Astrocyte of the cerebellum (primary cell): Measurements from ENCODE around the gene C22orf15.

Source experiments
- DNase-seq: peaks from one replicate; pipeline ENCODE4 v3.0.0-alpha.2; 2011; ENCODE audit warnings: low read depth
- H3K4me3 ChIP-seq: 2 replicates; pipeline ENCODE4 v1.5.1; 2011; ENCODE audit warnings: mild to moderate bottlenecking, low read depth, low read length, moderate library complexity
- in situ Hi-C: cut with HindIII; loops from 2 replicates; pipeline ENCODE4 v1.10.0; 2017; ENCODE audit warnings: low sequenced_read_pairs
- TF ChIP-seq, protein P1 (sequence below): IDR thresholded peaks from 2 replicates; pipeline ENCODE4 v1.5.1; 2012; ENCODE audit warnings: low read length, low read depth, moderate library complexity, mild to moderate bottlenecking; ENCODE audit errors: missing control alignments

The C22orf15 gene, protein sequence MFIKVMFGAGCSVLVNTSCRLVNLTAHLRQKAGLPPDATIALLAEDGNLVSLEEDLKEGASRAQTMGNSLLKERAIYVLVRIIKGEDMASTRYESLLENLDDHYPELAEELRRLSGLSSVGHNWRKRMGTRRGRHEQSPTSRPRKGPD

DNA sequence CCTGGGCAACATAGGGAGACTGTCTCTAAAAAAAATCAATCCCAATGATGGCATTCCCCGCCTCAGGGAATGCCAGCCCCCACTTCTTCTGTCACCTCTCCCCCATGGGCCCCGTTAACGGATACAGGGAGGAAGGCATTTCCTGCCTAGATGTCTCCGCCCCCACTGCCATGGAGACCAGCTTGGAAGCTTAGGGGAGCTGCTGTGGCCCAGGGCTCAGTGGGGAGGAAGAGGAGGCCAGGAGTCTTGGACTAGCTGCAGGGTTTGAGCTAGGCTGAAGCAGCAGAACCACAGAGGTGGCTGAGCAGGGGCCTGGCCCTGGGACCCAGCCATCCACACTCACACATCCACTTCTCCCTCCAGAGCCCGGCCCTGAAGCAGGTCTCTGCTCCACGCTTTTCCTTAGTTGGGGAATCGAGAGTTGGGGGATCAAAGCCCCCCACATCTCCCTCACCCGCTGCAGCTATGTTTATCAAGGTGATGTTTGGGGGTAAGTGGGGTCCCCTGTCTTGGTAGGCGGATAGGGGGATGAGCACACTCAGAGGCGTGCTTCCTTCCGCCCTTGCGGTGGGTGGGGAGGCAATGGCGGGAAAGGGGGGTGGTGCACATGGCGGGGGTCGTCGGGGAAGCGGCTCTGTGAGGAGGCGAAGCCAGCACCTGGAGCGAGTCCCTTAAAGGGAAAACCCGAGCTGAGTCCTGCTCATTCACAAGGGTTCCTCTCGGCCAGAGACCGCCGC lies at the start of gene C22orf15:
Gene C22orf15 (plus strand): TSS at position 149 of the 737 bp plus-strand sequence. CDS start 317 bp downstream, at position 466.
- in situ Hi-C loops = no loop called here
- TF ChIP-seq, protein P1, sequence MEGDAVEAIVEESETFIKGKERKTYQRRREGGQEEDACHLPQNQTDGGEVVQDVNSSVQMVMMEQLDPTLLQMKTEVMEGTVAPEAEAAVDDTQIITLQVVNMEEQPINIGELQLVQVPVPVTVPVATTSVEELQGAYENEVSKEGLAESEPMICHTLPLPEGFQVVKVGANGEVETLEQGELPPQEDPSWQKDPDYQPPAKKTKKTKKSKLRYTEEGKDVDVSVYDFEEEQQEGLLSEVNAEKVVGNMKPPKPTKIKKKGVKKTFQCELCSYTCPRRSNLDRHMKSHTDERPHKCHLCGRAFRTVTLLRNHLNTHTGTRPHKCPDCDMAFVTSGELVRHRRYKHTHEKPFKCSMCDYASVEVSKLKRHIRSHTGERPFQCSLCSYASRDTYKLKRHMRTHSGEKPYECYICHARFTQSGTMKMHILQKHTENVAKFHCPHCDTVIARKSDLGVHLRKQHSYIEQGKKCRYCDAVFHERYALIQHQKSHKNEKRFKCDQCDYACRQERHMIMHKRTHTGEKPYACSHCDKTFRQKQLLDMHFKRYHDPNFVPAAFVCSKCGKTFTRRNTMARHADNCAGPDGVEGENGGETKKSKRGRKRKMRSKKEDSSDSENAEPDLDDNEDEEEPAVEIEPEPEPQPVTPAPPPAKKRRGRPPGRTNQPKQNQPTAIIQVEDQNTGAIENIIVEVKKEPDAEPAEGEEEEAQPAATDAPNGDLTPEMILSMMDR = no peak
- DNase-seq = no peak
- H3K4me3 ChIP-seq = no peak within 1 kb of the TSS

DNA sequence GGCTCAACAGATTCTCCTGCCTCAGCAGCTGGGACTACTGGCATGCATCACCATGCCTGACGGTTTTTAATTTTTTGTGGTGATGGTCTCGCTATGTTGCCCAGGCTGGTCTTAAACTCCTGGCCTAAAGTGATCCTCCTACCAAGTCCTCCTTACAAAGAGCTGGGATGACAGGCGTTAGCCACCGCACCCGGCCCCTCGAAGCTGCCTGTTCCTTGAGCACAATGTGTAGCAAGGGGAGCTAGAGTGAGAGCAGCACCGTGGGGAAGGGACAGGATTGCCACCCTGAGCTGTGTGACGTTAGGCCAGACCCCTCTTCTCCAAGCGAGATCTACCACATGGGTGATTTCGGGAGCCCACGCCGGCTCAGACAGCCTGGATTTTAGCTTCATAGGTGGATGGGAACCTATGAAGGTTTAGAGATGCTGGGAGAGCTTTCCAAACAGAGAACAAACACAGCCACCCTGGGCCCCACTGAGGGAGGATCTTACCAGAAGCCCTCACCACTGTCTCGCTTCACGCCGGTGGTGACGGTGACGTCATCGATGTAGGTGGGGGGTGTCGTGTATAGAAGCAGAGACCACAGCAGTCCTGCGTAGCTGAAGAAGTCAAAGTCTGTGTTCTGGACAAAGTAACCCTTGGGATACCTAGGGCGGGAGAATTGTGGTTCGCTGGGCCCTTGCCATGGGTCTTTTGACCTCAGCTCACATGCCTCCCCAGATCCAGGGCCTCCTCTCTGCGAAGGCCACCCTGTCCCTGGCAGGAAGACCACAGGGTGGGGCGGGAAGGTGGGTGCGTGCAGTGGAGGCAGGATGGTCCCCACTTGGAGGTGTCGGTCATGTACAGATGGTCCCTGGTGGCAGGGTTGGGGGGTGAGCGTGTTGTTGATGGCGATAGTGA lies 48.8 kb upstream of the C22orf15 start:
- no peak for DNase-seq
- H3K4me3 ChIP-seq = no peak overlapping the region
- TF ChIP-seq, protein P1 = no peak
- in situ Hi-C loops = no loop called here

DNA sequence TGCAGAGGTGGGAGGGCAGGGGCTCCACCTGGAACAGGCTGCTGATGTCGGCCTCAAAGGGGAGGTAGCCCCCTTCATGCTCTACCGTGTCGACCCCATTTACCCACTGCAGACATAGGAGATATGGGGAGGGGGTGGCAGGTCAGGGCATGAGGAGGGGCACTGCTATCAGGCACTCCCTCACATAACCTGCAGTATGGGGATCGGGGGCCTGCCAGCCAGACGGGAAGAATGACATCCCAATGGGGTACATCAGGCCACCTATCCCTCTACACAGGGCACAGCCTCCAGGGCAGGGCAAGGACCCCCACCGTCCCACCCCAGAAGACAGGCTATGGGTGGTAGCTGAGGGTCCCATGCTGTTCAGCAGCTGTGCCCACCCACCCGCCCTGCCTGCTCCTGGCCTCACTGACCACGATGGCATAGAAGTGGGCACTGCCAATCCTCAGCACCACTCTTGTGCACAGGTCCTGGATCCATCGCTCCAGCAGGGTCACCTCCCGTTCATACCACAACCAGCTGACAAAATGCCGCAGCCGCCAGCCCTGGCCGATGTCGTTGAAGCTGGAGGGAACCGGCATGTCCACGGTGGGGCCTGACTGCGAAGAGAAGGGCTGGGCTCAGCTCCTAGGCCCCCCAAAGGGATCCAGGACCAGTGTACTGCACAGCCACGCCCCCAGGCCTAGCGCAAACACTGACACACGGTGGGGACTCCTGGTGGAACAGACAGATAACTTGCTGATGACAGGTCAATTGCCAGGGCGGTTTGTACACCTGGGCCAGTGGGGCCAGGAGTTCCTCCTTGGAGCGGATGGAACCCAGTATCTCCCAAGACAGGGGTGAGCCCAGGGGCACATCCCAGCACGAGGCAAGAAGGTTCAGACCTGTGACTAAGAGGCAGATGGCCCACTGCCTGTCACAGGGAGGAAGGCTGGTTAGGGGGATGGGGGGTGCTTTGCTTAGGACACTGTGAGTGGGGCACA lies 47.9 kb upstream of the C22orf15 start:
- no peak for DNase-seq
- TF ChIP-seq, protein P1 = no peak
- in situ Hi-C loops = no loop called here
- H3K4me3 ChIP-seq = no peak overlapping the region

DNA sequence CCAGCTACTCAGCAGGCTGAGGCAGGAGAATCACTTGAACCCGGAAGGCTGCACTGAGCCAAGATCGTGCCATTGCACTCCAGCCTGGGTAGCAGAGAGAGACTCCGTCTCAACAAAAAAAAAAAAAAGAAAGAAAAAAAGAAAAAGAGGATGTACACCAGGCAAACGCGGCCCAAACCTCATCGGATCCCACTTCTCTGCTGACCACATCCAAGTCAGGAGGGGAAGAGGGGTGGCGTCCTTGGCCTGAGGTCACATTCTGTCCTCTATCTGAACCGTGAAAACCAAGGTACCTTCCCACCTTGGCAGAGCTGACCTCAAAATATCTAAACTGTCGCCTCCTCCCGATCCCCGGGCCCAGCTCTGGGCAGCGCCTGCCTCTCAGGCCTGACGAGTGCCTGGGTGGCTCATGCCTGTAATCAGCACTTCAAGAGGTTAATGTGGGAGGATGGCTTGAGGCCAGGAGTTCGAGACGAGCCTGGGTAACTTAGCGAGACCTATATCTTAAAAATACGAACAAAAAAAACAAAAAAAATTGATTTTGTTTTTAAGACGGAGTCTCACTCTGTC lies 46.9 kb upstream of the C22orf15 start:
- in situ Hi-C loops = no loop called here
- DNase-seq = no peak
- TF ChIP-seq, protein P1 = no peak

DNA sequence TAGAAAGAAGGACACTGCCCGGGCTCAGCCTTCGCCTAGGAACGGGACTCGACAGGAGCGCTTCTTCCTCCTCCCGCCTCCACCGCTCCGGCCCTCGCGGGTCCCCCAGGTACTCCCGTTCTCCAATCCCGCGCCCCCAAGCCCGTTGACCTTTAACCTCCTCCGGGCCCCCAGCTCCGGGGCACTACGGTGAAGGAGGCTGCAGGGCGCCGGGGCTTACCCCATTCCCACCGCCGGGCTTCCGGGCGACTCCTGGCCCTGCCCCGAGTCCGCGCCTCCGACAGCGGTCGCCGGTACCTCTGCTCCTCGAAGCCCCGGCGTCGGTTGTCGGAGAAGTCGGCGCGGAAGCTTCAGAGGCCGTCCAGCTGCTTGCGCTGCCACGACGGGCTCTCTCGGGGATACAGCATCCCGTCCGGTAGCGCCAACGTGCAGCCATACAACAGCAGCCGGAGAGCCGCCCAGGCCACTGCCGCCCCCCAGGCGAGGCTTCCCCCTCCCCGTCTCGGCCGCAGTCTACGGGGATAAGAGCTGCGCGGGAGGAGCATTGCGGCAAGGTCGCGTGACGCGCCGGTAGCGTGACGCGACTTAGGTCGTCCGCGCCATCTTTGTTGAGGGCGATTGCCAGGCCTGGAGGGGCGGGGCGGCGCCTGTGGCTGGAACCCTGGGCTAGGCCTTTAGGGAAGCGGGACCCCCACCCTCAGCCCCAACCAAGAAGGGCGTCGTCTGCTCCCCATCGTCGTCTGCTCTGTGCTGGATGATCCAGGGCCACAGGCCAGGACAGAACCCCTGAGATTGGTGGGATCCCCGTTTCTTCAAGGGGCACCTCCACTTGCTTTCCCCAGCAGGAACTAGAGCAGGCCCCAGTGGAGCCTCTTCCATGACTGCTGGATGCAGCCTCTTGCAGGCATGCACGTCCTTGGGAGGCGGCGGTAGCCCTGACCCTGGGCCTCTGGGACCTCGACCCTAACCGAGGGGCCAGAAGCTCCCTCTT lies 45.7 kb upstream of the C22orf15 start:
- peak overlapping the region; percentile 83 for H3K4me3 ChIP-seq
- in situ Hi-C loops = no loop called here
- TF ChIP-seq, protein P1 = no peak
- DNase-seq = peak; percentile 63

More for the DNA sequence above, 46.9 kb upstream of the C22orf15 start:
- H3K4me3 ChIP-seq = peak overlapping the region; percentile 83
